H9 (cell line): Measurements from ENCODE around the gene MATK. TPM values are rescaled to one million over a fixed set of nuclear protein-coding genes. Genes with fewer than 3 reads are reported as not detected.

Source experiments
- DNase-seq: peaks from one replicate; pipeline ENCODE4 v3.0.0-alpha.2; 2017
- H2AFZ ChIP-seq: one replicate; pipeline ENCODE4 v1.6.1; 2013; ENCODE audit warnings: mild to moderate bottlenecking, low read length, control low read depth, moderate library complexity
- H2AK5ac ChIP-seq: 2 replicates; pipeline ENCODE4 v1.6.1; 2013; ENCODE audit warnings: low read length, control low read depth, mixed read lengths; ENCODE audit not compliant: insufficient read length
- H2BK120ac ChIP-seq: one replicate; pipeline ENCODE4 v1.6.1; 2013; ENCODE audit warnings: low read depth, mild to moderate bottlenecking, low read length, control low read depth, inconsistent platforms; ENCODE audit not compliant: poor library complexity, severe bottlenecking
- H2BK12ac ChIP-seq: 2 replicates; pipeline ENCODE4 v1.6.1; 2013; ENCODE audit warnings: low read length, control low read depth, mixed read lengths, low read depth; ENCODE audit not compliant: insufficient read length
- H2BK15ac ChIP-seq: 2 replicates; pipeline ENCODE4 v1.6.1; 2013; ENCODE audit warnings: low read depth, low read length, control low read depth
- H2BK20ac ChIP-seq: one replicate; pipeline ENCODE4 v1.6.1; 2013; ENCODE audit warnings: low read depth, mild to moderate bottlenecking, low read length, control low read depth, inconsistent platforms; ENCODE audit not compliant: poor library complexity, severe bottlenecking
- H2BK5ac ChIP-seq: 2 replicates; pipeline ENCODE4 v1.6.1; 2013; ENCODE audit warnings: low read length, control low read depth, mixed read lengths; ENCODE audit not compliant: insufficient read length
- H3K14ac ChIP-seq: 2 replicates; pipeline ENCODE4 v1.6.1; 2013; ENCODE audit warnings: low read length, control low read depth; ENCODE audit not compliant: insufficient read depth
- H3K18ac ChIP-seq: 2 replicates; pipeline ENCODE4 v1.6.1; 2013; ENCODE audit warnings: low read depth, mild to moderate bottlenecking, mixed read lengths, low read length, control low read depth; ENCODE audit not compliant: insufficient read length
- H3K23ac ChIP-seq: 2 replicates; pipeline ENCODE4 v1.6.1; 2013; ENCODE audit warnings: low read length, control low read depth, mixed read lengths, low read depth; ENCODE audit not compliant: insufficient read length
- H3K23me2 ChIP-seq: 2 replicates; pipeline ENCODE4 v1.6.1; 2013; ENCODE audit warnings: low read depth, mild to moderate bottlenecking, mixed read lengths, low read length, control low read depth; ENCODE audit not compliant: insufficient read length, poor library complexity, severe bottlenecking
- H3K27ac ChIP-seq: 2 replicates; pipeline ENCODE4 v1.5.1; 2013; ENCODE audit warnings: low read length, control low read depth, mixed read lengths, low read depth; ENCODE audit not compliant: insufficient read length
- H3K27me3 ChIP-seq: 2 replicates; pipeline ENCODE4 v1.6.1; 2013; ENCODE audit warnings: low read length, control low read depth, inconsistent platforms; ENCODE audit not compliant: insufficient read depth
- H3K4ac ChIP-seq: 2 replicates; pipeline ENCODE4 v1.6.1; 2013; ENCODE audit warnings: low read depth, mild to moderate bottlenecking, control low read depth, inconsistent platforms, low read length, moderate library complexity
- H3K4me1 ChIP-seq: 2 replicates; pipeline ENCODE4 v1.6.1; 2013; ENCODE audit warnings: low read length, control low read depth, inconsistent platforms; ENCODE audit not compliant: insufficient read depth
- H3K4me2 ChIP-seq: 2 replicates; pipeline ENCODE4 v1.6.1; 2013; ENCODE audit warnings: low read length, control low read depth, mixed read lengths; ENCODE audit not compliant: insufficient read length, insufficient read depth
- H3K56ac ChIP-seq: 2 replicates; pipeline ENCODE4 v1.6.1; 2013; ENCODE audit warnings: low read depth, mild to moderate bottlenecking, mixed read lengths, low read length, control low read depth; ENCODE audit not compliant: insufficient read length
- H3K79me1 ChIP-seq: 2 replicates; pipeline ENCODE4 v1.6.1; 2013; ENCODE audit warnings: low read depth, mild to moderate bottlenecking, moderate library complexity, low read length, control low read depth, inconsistent platforms; ENCODE audit not compliant: insufficient read depth, poor library complexity, severe bottlenecking
- H3K79me2 ChIP-seq: 2 replicates; pipeline ENCODE4 v1.6.1; 2013; ENCODE audit warnings: low read length, control low read depth, inconsistent platforms; ENCODE audit not compliant: insufficient read depth
- H3K9ac ChIP-seq: 2 replicates; pipeline ENCODE4 v1.6.1; 2013; ENCODE audit warnings: low read length, control low read depth, mixed read lengths; ENCODE audit not compliant: insufficient read length; ENCODE audit errors: extremely low read depth
- H3K9me3 ChIP-seq: one replicate; pipeline ENCODE4 v1.6.1; 2013; ENCODE audit warnings: low read depth, low read length, inconsistent platforms; ENCODE audit not compliant: control insufficient read depth
- H3T11ph ChIP-seq: one replicate; pipeline ENCODE4 v1.6.1; 2013; ENCODE audit warnings: mild to moderate bottlenecking, low read length, control low read depth, inconsistent platforms
- H4K20me1 ChIP-seq: one replicate; pipeline ENCODE4 v1.6.1; 2013; ENCODE audit not compliant: control insufficient read depth, insufficient read length, insufficient read depth
- H4K5ac ChIP-seq: 2 replicates; pipeline ENCODE4 v1.6.1; 2013; ENCODE audit warnings: low read depth, mild to moderate bottlenecking, mixed read lengths, low read length, control low read depth; ENCODE audit not compliant: insufficient read length
- H4K8ac ChIP-seq: replicated peaks from 2 replicates; pipeline ENCODE4 v1.6.1; 2013; ENCODE audit warnings: low read length, control low read depth, mixed read lengths, low read depth; ENCODE audit not compliant: insufficient read length
- H4K91ac ChIP-seq: 2 replicates; pipeline ENCODE4 v1.6.1; 2013; ENCODE audit warnings: low read depth, mild to moderate bottlenecking, moderate library complexity, mixed read lengths, low read length, control low read depth; ENCODE audit not compliant: insufficient read length
- H3K27ac Mint-ChIP-seq, 3 experiments: 2 replicates in 2 of 3; 3 replicates in 1 of 3; pipeline ENCODE4 v1.8.0; 2020 to 2021; ENCODE audit warnings: mixed read lengths in 3 of 3, mild to moderate bottlenecking in 1 of 3, moderate library complexity in 1 of 3
- H3K27me3 Mint-ChIP-seq: 2 replicates; pipeline ENCODE4 v1.8.0; 2021; ENCODE audit warnings: low read depth, mild to moderate bottlenecking, moderate library complexity, mixed read lengths
- H3K36me3 Mint-ChIP-seq, 3 experiments: 2 replicates in 2 of 3; 3 replicates in 1 of 3; pipeline ENCODE4 v1.8.0; 2020 to 2021; ENCODE audit warnings: low read depth in 3 of 3, mixed read lengths in 3 of 3; ENCODE audit not compliant: insufficient read depth in 1 of 3
- H3K4me1 Mint-ChIP-seq, 2 experiments: 2 replicates each; pipeline ENCODE4 v1.8.0; 2020; ENCODE audit warnings: mixed read lengths in 2 of 2
- H3K4me3 Mint-ChIP-seq, 2 experiments: 2 replicates in 1 of 2; 3 replicates in 1 of 2; pipeline ENCODE4 v1.8.0; 2020 to 2021; ENCODE audit warnings: mild to moderate bottlenecking in 2 of 2, mixed read lengths in 2 of 2, moderate library complexity in 1 of 2
- H3K9me3 Mint-ChIP-seq, 2 experiments: 2 replicates in 1 of 2; 3 replicates in 1 of 2; pipeline ENCODE4 v1.8.0; 2020; ENCODE audit warnings: mild to moderate bottlenecking in 2 of 2, mixed read lengths in 2 of 2, moderate library complexity in 1 of 2
- WGBS: extraction: QIAGEN DNeasy Blood & Tissue Kit; methylation state at CpG from one replicate; pipeline ENCODE4 v1.1.7; 2013; ENCODE audit warnings: missing lambda C conversion rate, low lambda C conversion rate, mixed read lengths; ENCODE audit not compliant: insufficient read length; ENCODE audit errors: extremely low coverage; 5-methylcytosine and 5-hydroxymethylcytosine counted together
- total RNA-seq: library from RNA; stranded (reverse); gene quantifications from 2 replicates; pipeline ENCODE4 v1.2.1, GENCODE V29; 2021
- TF ChIP-seq, protein P1 (sequence below): fragments of 200-600 bp; sonication (generic); conservative IDR thresholded peaks from 3 replicates; pipeline ENCODE4 v1.8.0; 2021; ENCODE audit warnings: antibody characterized with exemption, mild to moderate bottlenecking

Gene MATK
- total RNA-seq, 1 experiment from 2014 or later: 13.5 TPM

DNA sequence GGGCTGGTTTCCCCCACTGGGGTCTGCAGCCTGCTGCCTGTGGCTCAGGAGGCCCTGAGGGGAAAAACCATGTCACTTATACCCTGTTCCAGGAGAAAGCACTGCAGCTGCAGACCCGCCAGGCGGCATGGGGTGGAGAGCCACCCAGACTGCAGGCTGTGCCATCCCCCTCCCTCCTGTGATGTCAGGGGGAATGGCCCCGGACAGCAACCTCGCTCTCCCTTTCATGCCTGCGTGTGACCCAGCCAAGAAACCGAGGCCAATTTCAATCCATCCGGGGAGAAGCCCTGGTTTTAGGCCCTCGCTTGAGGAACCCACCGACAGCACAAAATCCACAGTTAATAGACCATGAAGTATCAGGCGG lies 37.2 kb upstream of the MATK start:
- no peak overlapping the region for H3K18ac ChIP-seq
- Mint-ChIP-seq H3K36me3 (no peaks in the 10 kb centered on the region), H3K4me1 (no peaks in the 10 kb centered on the region; a peak in 1 of 4 replicates), H3K9me3 (no peaks in the 10 kb centered on the region), H3K27me3 (peaks cover 23% of the 10 kb centered on the region), H3K27ac (peak overlapping the region in 1 of 3 experiments; percentile 56; a peak in 1 of 7 replicates), H3K4me3 (no peak overlapping the region)
- no peak for DNase-seq
- H3K27me3 ChIP-seq: no peaks in the 10 kb centered on the region
- H2BK5ac ChIP-seq: no peak overlapping the region
- no peak overlapping the region for H4K5ac ChIP-seq
- no peaks in the 10 kb centered on the region for H3K23me2 ChIP-seq
- H4K20me1 ChIP-seq: no peaks in the 10 kb centered on the region
- no peak overlapping the region for H3K27ac ChIP-seq
- H3K4me2 ChIP-seq: no peak overlapping the region
- TF ChIP-seq, protein P1, sequence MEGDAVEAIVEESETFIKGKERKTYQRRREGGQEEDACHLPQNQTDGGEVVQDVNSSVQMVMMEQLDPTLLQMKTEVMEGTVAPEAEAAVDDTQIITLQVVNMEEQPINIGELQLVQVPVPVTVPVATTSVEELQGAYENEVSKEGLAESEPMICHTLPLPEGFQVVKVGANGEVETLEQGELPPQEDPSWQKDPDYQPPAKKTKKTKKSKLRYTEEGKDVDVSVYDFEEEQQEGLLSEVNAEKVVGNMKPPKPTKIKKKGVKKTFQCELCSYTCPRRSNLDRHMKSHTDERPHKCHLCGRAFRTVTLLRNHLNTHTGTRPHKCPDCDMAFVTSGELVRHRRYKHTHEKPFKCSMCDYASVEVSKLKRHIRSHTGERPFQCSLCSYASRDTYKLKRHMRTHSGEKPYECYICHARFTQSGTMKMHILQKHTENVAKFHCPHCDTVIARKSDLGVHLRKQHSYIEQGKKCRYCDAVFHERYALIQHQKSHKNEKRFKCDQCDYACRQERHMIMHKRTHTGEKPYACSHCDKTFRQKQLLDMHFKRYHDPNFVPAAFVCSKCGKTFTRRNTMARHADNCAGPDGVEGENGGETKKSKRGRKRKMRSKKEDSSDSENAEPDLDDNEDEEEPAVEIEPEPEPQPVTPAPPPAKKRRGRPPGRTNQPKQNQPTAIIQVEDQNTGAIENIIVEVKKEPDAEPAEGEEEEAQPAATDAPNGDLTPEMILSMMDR: no peak
- H3K14ac ChIP-seq: no peak overlapping the region
- no peak overlapping the region for H2BK15ac ChIP-seq
- H3K79me2 ChIP-seq: no peaks in the 10 kb centered on the region
- no peak overlapping the region for H4K91ac ChIP-seq
- no peak overlapping the region for H2BK12ac ChIP-seq
- H2AK5ac ChIP-seq: no peak overlapping the region
- H3K79me1 ChIP-seq: no peaks in the 10 kb centered on the region
- H3K9me3 ChIP-seq: no peaks in the 10 kb centered on the region
- no peak overlapping the region for H2BK20ac ChIP-seq
- no peak overlapping the region for H4K8ac ChIP-seq
- no peak overlapping the region for H2AFZ ChIP-seq
- no peak overlapping the region for H3T11ph ChIP-seq
- H3K4me1 ChIP-seq: no peaks in the 10 kb centered on the region
- no CpG with 5 or more reads among the region's 10 CpGs for WGBS
- no peak overlapping the region for H3K9ac ChIP-seq
- H3K23ac ChIP-seq: no peak overlapping the region
- H3K56ac ChIP-seq: no peak overlapping the region
- H3K4ac ChIP-seq: no peak overlapping the region
- no peak overlapping the region for H2BK120ac ChIP-seq
